Osteoblast (primary cell): Measurements from ENCODE around the gene NTM. TPM values are rescaled to one million over a fixed set of nuclear protein-coding genes. Genes with fewer than 3 reads are reported as not detected.

Source experiments
- DNase-seq: peaks from one replicate; pipeline ENCODE4 v3.0.0; 2011; ENCODE audit warnings: low spot score, mixed read lengths; ENCODE audit not compliant: insufficient read length; ENCODE audit errors: missing footprints
- H2AFZ ChIP-seq: 2 replicates; pipeline ENCODE4 v1.6.0; 2011; ENCODE audit warnings: mild to moderate bottlenecking, low read length
- H3K27ac ChIP-seq: 2 replicates; pipeline ENCODE4 v1.5.1; 2011; ENCODE audit warnings: mild to moderate bottlenecking, low read depth, low read length, moderate library complexity
- H3K27me3 ChIP-seq: 2 replicates; pipeline ENCODE4 v1.6.0; 2012; ENCODE audit warnings: mild to moderate bottlenecking, control low read depth, inconsistent platforms, low read length, moderate library complexity; ENCODE audit not compliant: insufficient read depth
- H3K36me3 ChIP-seq: 2 replicates; pipeline ENCODE4 v1.5.1; 2011; ENCODE audit warnings: mild to moderate bottlenecking, low read length, control low read depth, moderate library complexity; ENCODE audit not compliant: insufficient read depth
- H3K4me1 ChIP-seq: 2 replicates; pipeline ENCODE4 v1.5.1; 2011; ENCODE audit warnings: mild to moderate bottlenecking, low read length, control low read depth, moderate library complexity; ENCODE audit not compliant: insufficient read depth
- H3K4me2 ChIP-seq: 2 replicates; pipeline ENCODE4 v1.6.0; 2011; ENCODE audit warnings: mild to moderate bottlenecking, low read length; ENCODE audit not compliant: insufficient read depth
- H3K4me3 ChIP-seq: fragments of 200-600 bp; sonication (generic); 3 replicates; pipeline ENCODE4 v1.5.1; 2012; ENCODE audit warnings: mild to moderate bottlenecking, low read length, inconsistent platforms; ENCODE audit not compliant: insufficient read depth
- H3K79me2 ChIP-seq: 2 replicates; pipeline ENCODE4 v1.6.0; 2012; ENCODE audit warnings: mild to moderate bottlenecking, low read length, control low read depth, inconsistent platforms; ENCODE audit not compliant: insufficient read depth
- H3K9me3 ChIP-seq: 2 replicates; pipeline ENCODE4 v1.5.1; 2011; ENCODE audit warnings: low read depth, low read length, control low read depth
- H4K20me1 ChIP-seq: 2 replicates; pipeline ENCODE4 v1.6.0; 2012; ENCODE audit warnings: mild to moderate bottlenecking, low read length, control low read depth; ENCODE audit not compliant: insufficient read depth
- total RNA-seq: library from RNA; depleted of rRNA; stranded (reverse); fragments of >200 nt; gene quantifications from 2 replicates; pipeline ENCODE4 v1.2.3, GENCODE V29; 2012
- TF ChIP-seq, protein P1 (sequence below): IDR thresholded peaks from 2 replicates; pipeline ENCODE4 v1.5.1; 2011; ENCODE audit warnings: mild to moderate bottlenecking, low read depth, low read length, moderate library complexity; ENCODE audit errors: extremely low read depth

Gene NTM
- total RNA-seq, 1 donor, result 48.1 TPM

- no peak for DNase-seq
- Histone ChIP-seq H3K4me3 (no peak overlapping the region), H3K9me3 (no peaks in the 10 kb centered on the region), H3K4me2 (no peak overlapping the region), H3K79me2 (no peaks in the 10 kb centered on the region), H3K36me3 (no peaks in the 10 kb centered on the region), H3K27me3 (no peaks in the 10 kb centered on the region), H3K4me1 (no peaks in the 10 kb centered on the region), H3K27ac (no peak overlapping the region), H4K20me1 (no peaks in the 10 kb centered on the region), H2AFZ (no peak overlapping the region)
- TF ChIP-seq, protein P1, sequence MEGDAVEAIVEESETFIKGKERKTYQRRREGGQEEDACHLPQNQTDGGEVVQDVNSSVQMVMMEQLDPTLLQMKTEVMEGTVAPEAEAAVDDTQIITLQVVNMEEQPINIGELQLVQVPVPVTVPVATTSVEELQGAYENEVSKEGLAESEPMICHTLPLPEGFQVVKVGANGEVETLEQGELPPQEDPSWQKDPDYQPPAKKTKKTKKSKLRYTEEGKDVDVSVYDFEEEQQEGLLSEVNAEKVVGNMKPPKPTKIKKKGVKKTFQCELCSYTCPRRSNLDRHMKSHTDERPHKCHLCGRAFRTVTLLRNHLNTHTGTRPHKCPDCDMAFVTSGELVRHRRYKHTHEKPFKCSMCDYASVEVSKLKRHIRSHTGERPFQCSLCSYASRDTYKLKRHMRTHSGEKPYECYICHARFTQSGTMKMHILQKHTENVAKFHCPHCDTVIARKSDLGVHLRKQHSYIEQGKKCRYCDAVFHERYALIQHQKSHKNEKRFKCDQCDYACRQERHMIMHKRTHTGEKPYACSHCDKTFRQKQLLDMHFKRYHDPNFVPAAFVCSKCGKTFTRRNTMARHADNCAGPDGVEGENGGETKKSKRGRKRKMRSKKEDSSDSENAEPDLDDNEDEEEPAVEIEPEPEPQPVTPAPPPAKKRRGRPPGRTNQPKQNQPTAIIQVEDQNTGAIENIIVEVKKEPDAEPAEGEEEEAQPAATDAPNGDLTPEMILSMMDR, result no peak
Observed at GRCh38 chr11:132196928-132197327, 826.5 kb downstream of the NTM start.

GRCh38 chr11:132200353-132200936, 830.0 kb downstream of the NTM start:
- Histone ChIP-seq H3K27ac (no peak overlapping the region), H2AFZ (no peak overlapping the region), H3K4me1 (no peaks in the 10 kb centered on the region), H3K36me3 (no peaks in the 10 kb centered on the region), H3K79me2 (no peaks in the 10 kb centered on the region), H3K9me3 (no peaks in the 10 kb centered on the region), H3K4me2 (no peak overlapping the region), H4K20me1 (peaks cover 3% of the 10 kb centered on the region), H3K4me3 (no peak overlapping the region), H3K27me3 (no peaks in the 10 kb centered on the region)
- no peak for DNase-seq
- TF ChIP-seq, protein P1, result no peak

- Histone ChIP-seq H3K27ac (no peak overlapping the region), H3K27me3 (no peaks in the 10 kb centered on the region), H3K79me2 (no peaks in the 10 kb centered on the region), H4K20me1 (peaks cover 3% of the 10 kb centered on the region), H3K4me1 (no peaks in the 10 kb centered on the region), H3K4me2 (no peak overlapping the region), H2AFZ (no peak overlapping the region), H3K4me3 (no peak overlapping the region), H3K36me3 (no peaks in the 10 kb centered on the region), H3K9me3 (no peaks in the 10 kb centered on the region)
- TF ChIP-seq, protein P1, result no peak
- no peak for DNase-seq
Observed at GRCh38 chr11:132202621-132203020, 832.2 kb downstream of the NTM start.

DNA sequence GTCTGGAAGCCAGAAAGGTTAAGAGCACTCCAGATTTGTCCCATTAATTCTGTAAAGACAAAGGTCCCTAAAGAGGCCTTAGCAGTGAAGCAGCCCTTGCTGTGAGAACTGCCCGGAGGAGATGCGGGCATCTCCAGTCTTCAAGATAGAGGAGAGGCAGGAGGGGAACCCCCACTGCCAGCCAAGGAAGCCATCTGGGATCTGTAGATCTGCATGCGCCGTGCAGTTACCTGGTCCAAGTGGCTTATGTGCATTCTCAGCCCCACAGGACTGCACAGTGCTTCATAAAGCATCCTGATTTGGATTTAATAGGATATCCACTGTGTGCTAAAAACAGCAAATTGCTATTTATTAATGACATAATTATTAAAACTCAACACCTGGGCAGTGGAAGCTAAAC, 834.6 kb downstream of the NTM start:
- Histone ChIP-seq H3K27ac (no peak overlapping the region), H4K20me1 (peaks cover 3% of the 10 kb centered on the region), H3K27me3 (no peaks in the 10 kb centered on the region), H3K9me3 (no peaks in the 10 kb centered on the region), H3K4me3 (no peak overlapping the region), H3K4me1 (no peaks in the 10 kb centered on the region), H3K36me3 (no peaks in the 10 kb centered on the region), H2AFZ (no peak overlapping the region), H3K79me2 (no peaks in the 10 kb centered on the region), H3K4me2 (no peak overlapping the region)
- no peak for DNase-seq
- TF ChIP-seq, protein P1, result no peak
